ENCODE results near the gene ZNF892. TPM values are rescaled to one million over a fixed set of nuclear protein-coding genes. Genes with fewer than 3 reads are reported as not detected.
A peak's percentile ranks its signal among the peaks of the same experiment; 100 is the strongest.

The ZNF892 gene
- 1 to 10 TPM; 3.8 to 3.9 TPM for total RNA-seq

GRCh38 chr2:95207111-95207961 is at the start of gene ZNF892:
Gene ZNF892 (plus strand): TSS chr2:95207521. CDS start chr2:95207816, 295 bp downstream.
- peak within 1 kb of the TSS; percentile 90 for H3K4me3 Mint-ChIP-seq
- H3K27me3 Mint-ChIP-seq (ENCODE audit: low read depth): no peaks in the 10 kb centered on the region
- peak; percentile 96 for ATAC-seq
- POLR2A ChIA-PET: no interaction called here
- CTCF ChIA-PET: interaction anchor here (1.4 kb wide), 1 partner anchor 38 kb away, joined by 6 read pairs; no protein-coding TSS in a partner anchor
- H3K27ac Mint-ChIP-seq: peak within 1 kb of the TSS; percentile 84
- DNase-seq: peak; percentile 84
- H3K36me3 Mint-ChIP-seq (ENCODE audit: low read depth): peaks cover 38% of the 10 kb centered on the region
- peaks cover 21% of the 10 kb centered on the region for H3K4me1 Mint-ChIP-seq (ENCODE audit: low read depth)
- peaks cover 32% of the 10 kb centered on the region for H3K9me3 Mint-ChIP-seq (ENCODE audit: insufficient read depth)

GRCh38 chr2:95158441-95158840 is 48.9 kb upstream of the ZNF892 start:
- Mint-ChIP-seq H3K4me3 (peak overlapping the region; percentile 81), H3K9me3 (ENCODE audit: insufficient read depth) (peaks cover 12% of the 10 kb centered on the region), H3K4me1 (ENCODE audit: low read depth) (peaks cover 19% of the 10 kb centered on the region), H3K27me3 (ENCODE audit: low read depth) (no peaks in the 10 kb centered on the region), H3K36me3 (ENCODE audit: low read depth) (peaks cover 42% of the 10 kb centered on the region), H3K27ac (no peak overlapping the region)
- ChIA-PET CTCF (interaction anchor here (1.5 to 3.1 kb wide), 3 partner anchors 11 to 136 kb away, joined by 4 to 14 read pairs (median 7); no protein-coding TSS in a partner anchor), POLR2A (interaction anchor here (1.1 to 2.9 kb wide), 2 partner anchors 38 to 43 kb away, joined by 3 to 13 read pairs; partner anchors contain the start of gene MRPS5)
- DNase-seq (no peak), ATAC-seq (no peak)

GRCh38 chr2:95158891-95159619 is 48.3 kb upstream of the ZNF892 start:
- Mint-ChIP-seq H3K9me3 (ENCODE audit: insufficient read depth) (peaks cover 12% of the 10 kb centered on the region), H3K27ac (peak overlapping the region; percentile 83), H3K4me3 (peak overlapping the region; percentile 81), H3K27me3 (ENCODE audit: low read depth) (no peaks in the 10 kb centered on the region), H3K4me1 (ENCODE audit: low read depth) (peaks cover 21% of the 10 kb centered on the region), H3K36me3 (ENCODE audit: low read depth) (peaks cover 37% of the 10 kb centered on the region)
- ATAC-seq: peak; percentile 75
- ChIA-PET CTCF (interaction anchor here (0.8 to 3.1 kb wide), 6 partner anchors 10 to 136 kb away, joined by 3 to 14 read pairs (median 4); no protein-coding TSS in a partner anchor), POLR2A (interaction anchor here (1.1 to 2.9 kb wide), 4 partner anchors 36 to 136 kb away, joined by 3 to 13 read pairs (median 3); partner anchors contain the start of gene MRPS5)
- peak; percentile 40 for DNase-seq

GRCh38 chr2:95159690-95160449 is 47.5 kb upstream of the ZNF892 start, which contains the start of gene ZNF514:
Gene ZNF514 (minus strand): TSS chr2:95159848. CDS start chr2:95153253, 6,595 bp downstream.
- Mint-ChIP-seq H3K36me3 (ENCODE audit: low read depth) (peaks cover 31% of the 10 kb centered on the region), H3K4me1 (ENCODE audit: low read depth) (peaks cover 28% of the 10 kb centered on the region), H3K9me3 (ENCODE audit: insufficient read depth) (peaks cover 12% of the 10 kb centered on the region), H3K27ac (peak within 1 kb of the TSS; percentile 90), H3K27me3 (ENCODE audit: low read depth) (no peaks in the 10 kb centered on the region), H3K4me3 (peak within 1 kb of the TSS; percentile 82)
- ATAC-seq (peak; percentile 93), DNase-seq (peak; percentile 81)
- ChIA-PET POLR2A (interaction anchor here (1.1 to 2.9 kb wide), 4 partner anchors 36 to 137 kb away, joined by 3 to 13 read pairs (median 3); partner anchors contain the start of gene MRPS5), CTCF (interaction anchor here (0.8 to 3.1 kb wide), 6 partner anchors 9 to 137 kb away, joined by 3 to 14 read pairs (median 4); no protein-coding TSS in a partner anchor)

- ATAC-seq (peak; percentile 10), DNase-seq (no peak)
- peak overlapping the region; percentile 96 for H3K27ac Mint-ChIP-seq
- peaks cover 19% of the 10 kb centered on the region for H3K36me3 Mint-ChIP-seq (ENCODE audit: low read depth)
- peak overlapping the region; percentile 93 for H3K4me3 Mint-ChIP-seq
- no peaks in the 10 kb centered on the region for H3K9me3 Mint-ChIP-seq (ENCODE audit: insufficient read depth)
- CTCF ChIA-PET: interaction anchor here (0.8 to 3.1 kb wide), 6 partner anchors 44 to 208 kb away, joined by 4 to 16 read pairs (median 6); partner anchors contain the start of gene MRPS5
- POLR2A ChIA-PET: interaction anchor here (0.7 to 2.0 kb wide), 2 partner anchors 43 to 47 kb away, joined by 3 to 11 read pairs; partner anchors contain the start of gene MRPS5
- H3K27me3 Mint-ChIP-seq (ENCODE audit: low read depth): no peaks in the 10 kb centered on the region
- H3K4me1 Mint-ChIP-seq (ENCODE audit: low read depth): peaks cover 30% of the 10 kb centered on the region
Measured at GRCh38 chr2:95165030-95165370, 42.3 kb upstream of the ZNF892 start.

- H3K27me3 Mint-ChIP-seq (ENCODE audit: low read depth): no peaks in the 10 kb centered on the region
- peak within 1 kb of the TSS; percentile 93 for H3K4me3 Mint-ChIP-seq
- CTCF ChIA-PET: interaction anchor here (0.8 to 3.1 kb wide), 6 partner anchors 44 to 208 kb away, joined by 4 to 16 read pairs (median 6); partner anchors contain the start of gene MRPS5
- H3K4me1 Mint-ChIP-seq (ENCODE audit: low read depth): peaks cover 27% of the 10 kb centered on the region
- no peaks in the 10 kb centered on the region for H3K9me3 Mint-ChIP-seq (ENCODE audit: insufficient read depth)
- peaks cover 19% of the 10 kb centered on the region for H3K36me3 Mint-ChIP-seq (ENCODE audit: low read depth)
- H3K27ac Mint-ChIP-seq: peak within 1 kb of the TSS; percentile 96
- DNase-seq: peak; percentile 98
- ATAC-seq: peak; percentile 98
- POLR2A ChIA-PET: interaction anchor here (0.5 to 2.0 kb wide), 3 partner anchors 30 to 46 kb away, joined by 3 to 11 read pairs (median 3); partner anchors contain the start of gene MRPS5
Measured at GRCh38 chr2:95165371-95166064, 41.8 kb upstream of the ZNF892 start, which contains the start of gene ZNF2. Gene ZNF2 (plus strand): TSS chr2:95165809. CDS start chr2:95176227, 10,418 bp downstream.

- ChIA-PET CTCF (interaction anchor here (1.0 to 3.1 kb wide), 5 partner anchors 16 to 143 kb away, joined by 3 to 16 read pairs (median 7); partner anchors contain the start of gene MRPS5), POLR2A (interaction anchor here (0.5 to 2.0 kb wide), 2 partner anchors 30 to 45 kb away, joined by 3 to 11 read pairs; partner anchors contain the start of gene MRPS5)
- H3K9me3 Mint-ChIP-seq (ENCODE audit: insufficient read depth): no peaks in the 10 kb centered on the region
- H3K4me3 Mint-ChIP-seq: peak overlapping the region; percentile 93
- H3K27ac Mint-ChIP-seq: peak overlapping the region; percentile 96
- DNase-seq: no peak
- H3K27me3 Mint-ChIP-seq (ENCODE audit: low read depth): no peaks in the 10 kb centered on the region
- H3K4me1 Mint-ChIP-seq (ENCODE audit: low read depth): peaks cover 27% of the 10 kb centered on the region
- H3K36me3 Mint-ChIP-seq (ENCODE audit: low read depth): peaks cover 19% of the 10 kb centered on the region
- ATAC-seq: peak; percentile 27
Measured at GRCh38 chr2:95166065-95166763, 41.1 kb upstream of the ZNF892 start.

GRCh38 chr2:95171902-95172301 is 35.4 kb upstream of the ZNF892 start:
- H3K36me3 Mint-ChIP-seq (ENCODE audit: low read depth): peaks cover 7% of the 10 kb centered on the region
- no peaks in the 10 kb centered on the region for H3K27me3 Mint-ChIP-seq (ENCODE audit: low read depth)
- POLR2A ChIA-PET: no interaction called here
- no peak for DNase-seq
- CTCF ChIA-PET: no interaction called here
- H3K4me1 Mint-ChIP-seq (ENCODE audit: low read depth): peaks cover under 1% of the 10 kb centered on the region
- no peak for ATAC-seq
- H3K4me3 Mint-ChIP-seq: no peak overlapping the region
- no peaks in the 10 kb centered on the region for H3K9me3 Mint-ChIP-seq (ENCODE audit: insufficient read depth)
- no peak overlapping the region for H3K27ac Mint-ChIP-seq

- ChIA-PET POLR2A (no interaction called here), CTCF (no interaction called here)
- ATAC-seq (no peak), DNase-seq (no peak)
- H3K27ac Mint-ChIP-seq: no peak overlapping the region
- no peaks in the 10 kb centered on the region for H3K4me1 Mint-ChIP-seq (ENCODE audit: low read depth)
- no peaks in the 10 kb centered on the region for H3K27me3 Mint-ChIP-seq (ENCODE audit: low read depth)
- peaks cover 25% of the 10 kb centered on the region for H3K36me3 Mint-ChIP-seq (ENCODE audit: low read depth)
- no peaks in the 10 kb centered on the region for H3K9me3 Mint-ChIP-seq (ENCODE audit: insufficient read depth)
- no peak overlapping the region for H3K4me3 Mint-ChIP-seq
Measured at GRCh38 chr2:95174031-95174542, 33.2 kb upstream of the ZNF892 start.

GRCh38 chr2:95179451-95179850 is 27.9 kb upstream of the ZNF892 start:
- Mint-ChIP-seq H3K36me3 (ENCODE audit: low read depth) (peaks cover 66% of the 10 kb centered on the region), H3K27me3 (ENCODE audit: low read depth) (no peaks in the 10 kb centered on the region), H3K4me1 (ENCODE audit: low read depth) (no peaks in the 10 kb centered on the region), H3K4me3 (no peak overlapping the region), H3K27ac (no peak overlapping the region), H3K9me3 (ENCODE audit: insufficient read depth) (peaks cover 14% of the 10 kb centered on the region)
- POLR2A ChIA-PET: no interaction called here
- DNase-seq: no peak
- ATAC-seq: no peak
- CTCF ChIA-PET: no interaction called here
